Stimulated activated CD4-positive, alpha-beta T cell treated with anti-CD3 and anti-CD28 coated beads, Interleukin-4, amount 100 ng/mL, for 48 hours (primary cell): Measurements from ENCODE around the gene CMC2.

Experiments used
- DNase-seq, 2 donors: peaks; one replicate each; pipeline ENCODE4 v3.0.0-alpha.2; 2020; ENCODE audit warnings: low read depth in 2 of 2

Gene CMC2

GRCh38 chr16:80974649-80975376 is 31.9 kb downstream of the CMC2 start:
- DNase-seq = no peak

GRCh38 chr16:80973991-80974390 is 32.7 kb downstream of the CMC2 start:
- no peak for DNase-seq

GRCh38 chr16:80972611-80973010 is 34.1 kb downstream of the CMC2 start:
- DNase-seq = no peak

- DNase-seq = no peak
Observed at GRCh38 chr16:80971819-80972218, 34.9 kb downstream of the CMC2 start.

- DNase-seq = no peak
Observed at GRCh38 chr16:80969114-80969484, 37.6 kb downstream of the CMC2 start.

- no peak for DNase-seq
Observed at GRCh38 chr16:80968386-80969113, 38.1 kb downstream of the CMC2 start.

- DNase-seq = no peak
Observed at GRCh38 chr16:80966617-80967016, 40.1 kb downstream of the CMC2 start.

- no peak for DNase-seq
Observed at GRCh38 chr16:80964351-80964750, 42.3 kb downstream of the CMC2 start.

- no peak for DNase-seq
Observed at GRCh38 chr16:80962879-80963278, 43.8 kb downstream of the CMC2 start.

- no peak for DNase-seq
Observed at GRCh38 chr16:80958284-80958683, 48.4 kb downstream of the CMC2 start.

GRCh38 chr16:80954985-80955384 is 51.7 kb downstream of the CMC2 start:
- DNase-seq = no peak

- peak; percentile 30 to 63 for DNase-seq
Observed at GRCh38 chr16:80948886-80949493, 57.7 kb downstream of the CMC2 start.

- no peak for DNase-seq
Observed at GRCh38 chr16:80947708-80948625, 58.7 kb downstream of the CMC2 start.

- no peak for DNase-seq
Observed at GRCh38 chr16:80947239-80947638, 59.4 kb downstream of the CMC2 start.

- no peak for DNase-seq
Observed at GRCh38 chr16:80946481-80946880, 60.2 kb downstream of the CMC2 start.

GRCh38 chr16:80940069-80940856 is 66.4 kb downstream of the CMC2 start:
- no peak for DNase-seq

GRCh38 chr16:80938879-80939260 is 67.8 kb downstream of the CMC2 start:
- DNase-seq = no peak

GRCh38 chr16:80938004-80938878 is 68.4 kb downstream of the CMC2 start:
- DNase-seq = no peak

- no peak for DNase-seq
Observed at GRCh38 chr16:80936410-80936809, 70.3 kb downstream of the CMC2 start.

GRCh38 chr16:80935691-80936090 is 71.0 kb downstream of the CMC2 start:
- no peak for DNase-seq
